Stimulated activated CD4-positive, alpha-beta T cell treated with anti-CD3 and anti-CD28 coated beads, Interleukin-15, amount 100 ng/mL, for 1 hour (primary cell): Measurements from ENCODE around the gene CDH13.

ENCODE experiments used
- DNase-seq, 2 donors: peaks; one replicate each; pipeline ENCODE4 v3.0.0-alpha.2; 2020; ENCODE audit warnings: low read depth in 1 of 2, low spot score in 1 of 2

Gene CDH13

GRCh38 chr16:83145297-83145696 is 518.5 kb downstream of the CDH13 start:
- no peak for DNase-seq

DNA sequence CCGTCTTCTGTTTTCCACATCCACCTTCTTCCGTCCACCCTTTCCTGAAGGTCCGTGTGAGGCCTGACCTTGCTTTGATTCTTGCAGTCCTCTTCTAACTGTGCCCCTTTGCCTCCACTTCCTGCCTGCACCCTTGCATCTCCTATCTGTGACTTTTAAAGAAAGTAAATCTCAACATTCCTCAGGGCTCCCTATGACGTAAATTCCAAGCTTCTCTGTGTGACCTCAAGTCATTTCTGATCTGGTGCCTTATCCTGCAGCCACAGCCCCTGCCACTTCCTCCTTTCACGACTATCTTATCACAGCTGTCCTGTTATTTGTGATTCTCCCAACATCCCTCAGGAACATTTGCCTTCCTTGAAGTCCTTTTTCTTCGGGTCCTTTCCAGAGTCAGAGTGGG is 520.5 kb downstream of the CDH13 start:
- no peak for DNase-seq

DNA sequence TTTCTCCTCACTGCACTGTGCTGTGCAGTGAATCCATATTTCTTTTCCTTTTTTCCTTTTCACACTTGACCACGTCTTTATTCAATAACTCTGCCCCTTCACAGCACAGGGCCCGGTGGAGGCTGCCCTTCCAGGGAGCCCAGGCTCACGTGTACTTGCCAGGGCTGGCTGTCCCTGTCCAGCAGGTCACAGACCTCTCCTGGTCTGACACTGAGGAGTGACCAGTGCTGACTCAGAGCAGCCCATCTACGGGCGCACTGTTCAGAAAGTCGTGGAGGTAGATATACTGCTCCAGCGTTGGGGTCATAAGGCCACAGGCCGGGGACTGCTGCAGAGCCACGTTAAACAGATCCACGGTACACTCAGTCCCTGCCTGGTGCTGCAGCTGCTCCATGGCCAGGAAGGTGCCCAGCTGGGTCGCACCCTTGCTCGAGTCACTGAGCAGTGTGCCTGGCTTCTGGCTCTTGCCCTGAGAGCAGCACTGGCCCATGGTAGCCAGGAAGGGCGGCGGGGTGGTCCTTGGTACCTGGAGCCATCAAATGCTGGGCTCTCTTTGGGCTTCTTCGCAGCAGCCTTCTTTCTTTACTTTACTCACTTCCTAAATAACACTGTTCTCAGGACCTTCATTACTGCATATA is 531.7 kb downstream of the CDH13 start:
- no peak for DNase-seq

DNA sequence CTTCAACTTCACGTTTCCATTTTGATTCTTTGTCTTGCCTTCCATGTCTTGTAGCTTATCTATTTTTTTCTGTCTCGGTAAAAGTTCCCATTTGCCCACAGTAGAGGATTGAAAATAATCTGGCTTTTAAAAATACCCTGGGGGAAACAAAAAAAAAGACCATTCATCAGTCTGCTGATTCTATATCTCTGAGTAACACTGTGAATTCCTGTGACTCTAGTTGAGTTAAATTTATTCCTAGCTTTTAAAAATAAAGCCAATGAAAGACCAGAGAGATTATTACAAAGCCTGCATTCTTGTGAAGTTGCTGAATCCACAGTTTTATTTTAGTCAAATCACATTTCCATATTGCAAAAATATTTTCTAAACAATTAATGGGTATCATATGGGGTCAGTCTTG is 532.3 kb downstream of the CDH13 start:
- no peak for DNase-seq

DNA sequence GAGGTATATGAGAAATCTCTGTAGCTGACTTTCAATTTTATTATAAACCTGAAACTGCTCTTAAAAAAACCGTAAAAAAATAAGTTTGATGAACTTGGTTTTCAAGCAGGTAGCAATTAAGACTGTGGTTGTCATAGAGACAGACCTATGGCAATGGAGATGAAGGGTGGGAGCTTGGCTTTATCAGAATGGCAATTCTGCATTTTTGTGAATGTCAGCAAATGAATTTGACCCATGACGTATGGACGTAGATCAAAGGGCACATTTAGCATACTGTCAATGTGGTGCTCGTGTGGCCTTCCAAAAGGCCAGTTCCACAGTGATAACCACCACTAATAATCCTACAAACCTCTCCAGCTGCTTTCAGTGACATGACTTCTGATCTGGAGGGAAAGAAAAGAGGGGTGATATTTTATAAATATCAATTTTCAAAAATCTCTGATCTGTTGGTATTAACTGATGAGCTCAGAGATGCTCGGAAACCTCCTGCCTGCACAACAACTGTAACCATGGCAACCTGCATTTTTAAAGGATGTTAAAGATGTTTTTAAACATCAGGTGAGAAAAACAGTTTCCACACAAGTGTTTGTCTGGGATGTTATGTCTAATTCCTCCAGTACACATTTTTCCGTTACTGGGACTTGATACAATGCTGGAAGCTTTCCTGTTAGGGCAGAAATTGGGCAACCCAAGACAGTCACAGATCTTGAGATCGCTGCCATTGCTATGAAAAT is 533.7 kb downstream of the CDH13 start:
- no peak for DNase-seq

DNA sequence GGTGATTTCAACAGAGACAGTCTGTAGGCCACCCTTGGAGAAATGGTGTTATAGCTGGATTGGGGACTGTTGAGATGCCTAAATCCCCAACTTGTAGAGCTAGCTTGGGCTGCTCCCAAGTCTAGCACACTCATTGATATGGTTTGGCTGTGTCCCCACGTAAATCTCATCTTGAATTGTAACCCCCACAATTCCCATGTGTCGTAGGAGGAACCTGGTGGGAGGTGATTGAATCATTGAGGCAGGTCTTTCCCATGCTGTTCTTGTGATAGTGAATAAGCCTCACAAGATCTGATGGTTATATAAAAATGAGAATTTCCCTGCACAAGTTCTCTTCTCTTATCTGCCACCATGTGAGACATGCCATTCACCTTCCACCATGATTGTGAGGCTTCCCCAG is 536.0 kb downstream of the CDH13 start:
- DNase-seq = no peak

GRCh38 chr16:83164816-83165215 is 538.0 kb downstream of the CDH13 start:
- DNase-seq = no peak

- DNase-seq = no peak
These were observed 544.6 kb downstream of the CDH13 start for GRCh38 chr16:83171396-83171795.

- no peak for DNase-seq
These were observed 547.9 kb downstream of the CDH13 start for GRCh38 chr16:83174671-83175070.

- no peak for DNase-seq
These were observed 550.0 kb downstream of the CDH13 start for GRCh38 chr16:83176802-83177201.

DNA sequence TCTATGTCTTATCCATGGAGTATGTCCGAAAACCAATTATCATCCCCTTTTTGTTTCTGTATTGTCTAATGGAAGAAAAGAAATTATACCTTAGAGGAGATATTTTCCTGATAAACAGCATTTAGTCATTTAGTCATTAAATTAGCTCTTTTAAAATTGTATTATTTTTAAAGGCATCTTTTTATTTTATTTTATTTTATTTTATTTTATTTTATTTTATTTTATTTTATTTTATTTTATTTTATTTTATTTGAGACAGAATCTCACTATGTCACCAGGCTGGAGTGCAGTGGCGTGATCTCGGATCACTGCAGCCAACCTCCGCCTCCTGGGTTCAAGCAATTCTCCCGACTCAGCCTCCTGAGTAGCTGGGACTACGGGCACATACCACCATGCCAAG is 559.1 kb downstream of the CDH13 start:
- no peak for DNase-seq

GRCh38 chr16:83187405-83187804 is 560.6 kb downstream of the CDH13 start:
- no peak for DNase-seq

GRCh38 chr16:83196796-83197195 is 570.0 kb downstream of the CDH13 start:
- no peak for DNase-seq

GRCh38 chr16:83197450-83197849 is 570.7 kb downstream of the CDH13 start:
- no peak for DNase-seq

DNA sequence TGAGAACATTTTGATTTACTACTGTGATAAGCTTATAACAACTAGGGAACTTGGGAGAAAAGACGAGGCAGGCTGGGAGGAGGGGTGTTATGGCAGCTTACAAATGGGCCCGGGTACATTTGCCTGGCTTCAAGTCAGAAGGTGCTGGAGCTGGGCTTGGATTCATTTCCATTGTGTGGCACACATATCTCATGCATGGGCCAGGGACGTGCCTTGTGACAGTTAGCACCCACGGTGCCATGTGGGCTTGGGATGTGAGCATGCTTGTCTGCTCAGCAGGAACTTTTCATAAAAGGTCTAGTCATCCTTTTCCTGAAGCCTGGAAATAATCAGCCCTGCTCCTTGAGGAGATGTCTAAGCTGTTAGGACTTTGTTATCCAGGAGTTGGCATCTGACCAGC is 572.2 kb downstream of the CDH13 start:
- no peak for DNase-seq

DNA sequence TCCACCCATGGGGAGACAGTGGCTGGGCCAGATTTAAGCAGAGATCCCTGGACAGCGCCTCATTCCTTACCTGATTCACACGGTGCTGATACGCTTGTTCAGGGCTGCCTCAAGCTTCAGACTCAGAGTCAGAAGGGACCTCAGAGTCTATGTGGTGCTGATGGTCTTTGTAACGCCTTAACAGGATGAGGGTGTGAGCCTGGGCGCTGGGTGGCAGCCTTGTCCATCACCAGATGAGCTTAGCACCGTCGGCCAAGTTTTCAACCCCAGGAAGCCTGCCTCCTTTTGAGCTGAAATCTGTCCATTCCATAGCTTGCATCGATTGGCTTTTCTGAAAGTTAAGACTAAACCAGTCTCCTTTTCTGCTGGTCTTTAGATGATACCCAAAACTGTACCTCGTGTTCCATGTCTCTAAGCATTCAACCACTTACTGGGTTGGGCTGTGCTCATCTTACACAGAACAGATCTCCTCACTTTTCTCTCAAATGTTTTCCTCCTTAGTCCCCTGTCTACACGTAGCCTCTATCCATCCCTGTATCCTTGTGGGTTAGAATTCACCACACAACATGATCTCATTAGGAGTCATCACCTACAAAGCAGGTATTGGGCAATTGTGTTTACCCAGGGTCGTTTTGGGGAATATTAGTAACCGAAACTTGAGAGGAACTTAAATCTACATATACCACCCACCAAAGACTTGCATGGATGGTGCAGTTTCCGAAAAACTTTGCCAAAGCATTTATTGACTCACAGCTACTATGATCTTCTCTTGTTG is 573.4 kb downstream of the CDH13 start:
- DNase-seq = no peak

DNA sequence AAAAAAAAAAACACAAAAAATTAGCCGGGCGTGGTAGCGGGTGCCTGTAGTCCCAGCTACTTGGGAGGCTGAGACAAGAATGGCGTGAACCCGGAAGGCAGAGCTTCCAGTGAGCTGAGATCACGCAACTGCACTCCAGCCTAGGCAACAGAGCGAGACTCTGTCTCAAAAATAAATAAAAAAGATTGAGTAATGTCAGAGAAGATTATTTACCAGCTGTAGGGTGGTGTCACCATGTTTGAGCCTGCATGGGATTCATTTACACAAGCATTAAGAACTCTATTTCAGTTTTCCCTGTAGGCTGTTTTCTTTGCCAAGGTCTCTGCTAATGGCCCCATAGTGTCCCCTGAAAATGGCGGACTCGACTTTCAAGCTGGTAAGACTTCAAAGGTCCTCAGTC is 575.0 kb downstream of the CDH13 start:
- no peak for DNase-seq

DNA sequence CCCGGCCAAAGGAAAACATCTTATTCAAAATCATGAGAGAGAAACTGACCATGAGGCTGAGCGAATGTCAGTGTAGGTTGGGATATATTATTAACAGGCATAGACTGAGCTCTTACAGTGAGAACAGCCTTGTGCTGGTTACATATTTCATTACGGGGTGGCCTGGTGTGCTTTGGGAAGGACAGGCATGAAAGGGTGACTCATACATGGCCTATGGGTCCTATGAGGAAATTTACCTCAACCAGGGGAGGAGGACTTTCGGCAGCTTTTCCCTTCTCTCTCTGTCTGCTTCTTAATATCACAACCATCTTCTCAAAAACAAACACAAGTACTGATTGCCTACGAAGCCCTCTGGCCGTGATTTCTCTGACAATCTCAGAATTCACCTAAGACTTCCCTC is 579.1 kb downstream of the CDH13 start:
- no peak for DNase-seq

DNA sequence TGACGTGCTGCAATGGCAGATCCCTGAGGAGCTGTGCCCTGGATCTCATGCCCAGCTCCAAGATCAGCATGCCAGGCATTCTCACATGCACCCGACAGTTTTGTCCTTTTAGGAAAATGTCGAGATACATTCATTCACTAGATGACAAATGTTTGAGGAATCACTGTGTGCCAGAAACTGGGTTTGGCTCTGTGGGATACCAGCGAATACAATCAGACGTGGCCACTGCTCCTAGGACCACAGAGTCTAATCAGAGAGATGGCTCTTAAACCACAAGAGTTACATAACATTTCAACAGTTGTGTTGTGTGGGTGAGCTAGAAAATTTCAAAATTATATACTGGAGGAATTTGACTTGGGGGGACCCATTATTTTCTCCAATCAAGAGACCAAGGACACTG is 579.7 kb downstream of the CDH13 start:
- DNase-seq = no peak

DNA sequence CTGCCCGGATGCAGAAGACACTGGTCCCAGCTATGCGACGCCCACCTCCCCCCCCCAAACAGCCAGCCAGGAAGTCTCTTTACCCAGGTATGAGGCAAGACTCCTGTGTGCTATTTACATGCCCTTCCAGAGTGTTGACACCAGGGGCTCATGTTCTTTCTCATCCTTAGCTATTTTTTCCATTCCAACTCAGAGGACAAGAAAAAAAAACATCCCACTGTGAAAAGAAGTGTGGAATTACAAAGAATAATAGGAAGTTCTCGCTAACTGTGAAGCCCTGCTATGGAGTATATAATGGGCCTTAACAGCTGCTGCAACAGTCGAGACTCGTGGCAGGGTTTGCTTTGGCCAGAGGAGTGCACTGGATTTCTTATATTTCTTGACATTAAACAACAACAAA is 584.9 kb downstream of the CDH13 start:
- no peak for DNase-seq

- DNase-seq = no peak
These were observed 585.6 kb downstream of the CDH13 start for GRCh38 chr16:83212301-83212841.

- DNase-seq = no peak
These were observed 587.9 kb downstream of the CDH13 start for GRCh38 chr16:83214671-83215070.
